ENCODE measurements around the gene DSCAM. TPM values are rescaled to one million over a fixed set of nuclear protein-coding genes. Genes with fewer than 3 reads are reported as not detected.

Gene DSCAM
- total RNA-seq, 1 experiment from 2014 or later: not detected

DNA sequence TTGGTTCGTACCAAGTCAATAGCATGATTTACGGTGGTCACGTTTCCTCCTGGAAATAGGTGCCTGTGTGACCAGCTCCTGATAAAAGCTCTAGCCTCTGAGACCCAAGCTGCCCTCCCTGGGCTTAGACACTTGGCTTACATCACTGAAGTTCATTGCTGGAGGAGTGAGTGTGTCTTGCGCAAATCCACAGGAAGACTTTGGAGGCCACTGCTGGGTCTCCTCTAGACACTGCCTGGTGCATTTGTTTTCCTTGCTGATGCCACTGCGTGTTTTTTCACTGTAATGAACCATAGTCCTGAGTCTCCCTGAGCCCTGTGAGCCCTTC is 230.6 kb downstream of the DSCAM start:
- BruUV-seq (replicated peaks): no TSS peak
- no peaks in the 10 kb centered on the region for H3K4me1 ChIP-seq (ENCODE audit: control insufficient read depth in 1 of 2, insufficient read depth in 2 of 2, low read length in 2 of 2)

More for the DNA sequence above, 230.6 kb downstream of the DSCAM start:
- Histone ChIP-seq H3K9me3 (ENCODE audit: control insufficient read depth in 1 of 2, insufficient read depth in 1 of 2, low read depth in 1 of 2, low read length in 2 of 2) (peaks cover 5 to 47% of the 10 kb centered on the region in 2 experiments; a peak in 2 of 4 replicates), H3K4me3 (replicated peaks in 1 of 2; ENCODE audit: low read depth in 1 of 2, low read length in 2 of 2) (no peak overlapping the region), H3K36me3 (ENCODE audit: control insufficient read depth in 1 of 2, insufficient read depth in 2 of 2, low read length in 2 of 2) (no peaks in the 10 kb centered on the region), H3K27me3 (ENCODE audit: insufficient read depth, low read length) (no peaks in the 10 kb centered on the region), H4K20me1 (ENCODE audit: insufficient read depth) (no peaks in the 10 kb centered on the region), H3K79me2 (ENCODE audit: insufficient read depth, low read length) (no peaks in the 10 kb centered on the region), H3K27ac (ENCODE audit: low read depth, low read length) (no peak overlapping the region), H2AFZ (ENCODE audit: low read depth, low read length, poor library complexity, severe bottlenecking) (no peak overlapping the region), H3K9me2 (ENCODE audit: insufficient read depth) (no peaks in the 10 kb centered on the region), H3K4me2 (ENCODE audit: low read length) (no peak overlapping the region), H3K9ac (ENCODE audit: low read length) (no peak overlapping the region)
- intact Hi-C loops (cut with micrococcal nuclease): no loop called here
- ChIA-PET POLR2A (no interaction called here), RAD21 (ENCODE audit: low non-redundant PET in 1 of 2, low total read pairs in 2 of 2, uncharacterized antibody in 2 of 2, unreplicated experiment in 2 of 2) (no interaction called here), CTCF (no interaction called here)
- TF ChIP-seq, protein P1, sequence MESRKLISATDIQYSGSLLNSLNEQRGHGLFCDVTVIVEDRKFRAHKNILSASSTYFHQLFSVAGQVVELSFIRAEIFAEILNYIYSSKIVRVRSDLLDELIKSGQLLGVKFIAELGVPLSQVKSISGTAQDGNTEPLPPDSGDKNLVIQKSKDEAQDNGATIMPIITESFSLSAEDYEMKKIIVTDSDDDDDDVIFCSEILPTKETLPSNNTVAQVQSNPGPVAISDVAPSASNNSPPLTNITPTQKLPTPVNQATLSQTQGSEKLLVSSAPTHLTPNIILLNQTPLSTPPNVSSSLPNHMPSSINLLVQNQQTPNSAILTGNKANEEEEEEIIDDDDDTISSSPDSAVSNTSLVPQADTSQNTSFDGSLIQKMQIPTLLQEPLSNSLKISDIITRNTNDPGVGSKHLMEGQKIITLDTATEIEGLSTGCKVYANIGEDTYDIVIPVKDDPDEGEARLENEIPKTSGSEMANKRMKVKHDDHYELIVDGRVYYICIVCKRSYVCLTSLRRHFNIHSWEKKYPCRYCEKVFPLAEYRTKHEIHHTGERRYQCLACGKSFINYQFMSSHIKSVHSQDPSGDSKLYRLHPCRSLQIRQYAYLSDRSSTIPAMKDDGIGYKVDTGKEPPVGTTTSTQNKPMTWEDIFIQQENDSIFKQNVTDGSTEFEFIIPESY (IDR thresholded peaks at IDR 0.05; ENCODE audit: extremely low read depth, insufficient replicate concordance, low read length): no peak
- TF ChIP-seq ZNF274 (IDR thresholded peaks at IDR 0.05; ENCODE audit: low read depth, low read length): no peak
- no peak for TF ChIP-seq TCF7L2 (IDR thresholded peaks at IDR 0.05; ENCODE audit: borderline replicate concordance, extremely low read depth, insufficient read depth, insufficient read length)
- TF ChIP-seq, protein P2, sequence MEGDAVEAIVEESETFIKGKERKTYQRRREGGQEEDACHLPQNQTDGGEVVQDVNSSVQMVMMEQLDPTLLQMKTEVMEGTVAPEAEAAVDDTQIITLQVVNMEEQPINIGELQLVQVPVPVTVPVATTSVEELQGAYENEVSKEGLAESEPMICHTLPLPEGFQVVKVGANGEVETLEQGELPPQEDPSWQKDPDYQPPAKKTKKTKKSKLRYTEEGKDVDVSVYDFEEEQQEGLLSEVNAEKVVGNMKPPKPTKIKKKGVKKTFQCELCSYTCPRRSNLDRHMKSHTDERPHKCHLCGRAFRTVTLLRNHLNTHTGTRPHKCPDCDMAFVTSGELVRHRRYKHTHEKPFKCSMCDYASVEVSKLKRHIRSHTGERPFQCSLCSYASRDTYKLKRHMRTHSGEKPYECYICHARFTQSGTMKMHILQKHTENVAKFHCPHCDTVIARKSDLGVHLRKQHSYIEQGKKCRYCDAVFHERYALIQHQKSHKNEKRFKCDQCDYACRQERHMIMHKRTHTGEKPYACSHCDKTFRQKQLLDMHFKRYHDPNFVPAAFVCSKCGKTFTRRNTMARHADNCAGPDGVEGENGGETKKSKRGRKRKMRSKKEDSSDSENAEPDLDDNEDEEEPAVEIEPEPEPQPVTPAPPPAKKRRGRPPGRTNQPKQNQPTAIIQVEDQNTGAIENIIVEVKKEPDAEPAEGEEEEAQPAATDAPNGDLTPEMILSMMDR (IDR thresholded peaks at IDR 0.05 in 2 of 3, conservative IDR thresholded peaks at IDR 0.05 in 1 of 3; ENCODE audit: borderline replicate concordance in 1 of 3, insufficient read depth in 1 of 3, low read depth in 2 of 3, low read length in 2 of 3): no peak
- TF ChIP-seq ELF1 (IDR thresholded peaks at IDR 0.05; ENCODE audit: borderline replicate concordance, low read depth): no peak
- TF ChIP-seq EZH2phosphoT487 (IDR thresholded peaks at IDR 0.05; ENCODE audit: borderline replicate concordance): no peak
- TF ChIP-seq EGR1 (IDR thresholded peaks at IDR 0.05; ENCODE audit: low read depth): no peak
- no peak for TF ChIP-seq SRF (IDR thresholded peaks at IDR 0.05; ENCODE audit: low read depth)
- TF ChIP-seq YY1 (IDR thresholded peaks at IDR 0.05; ENCODE audit: extremely low read depth, insufficient replicate concordance, low read depth, low read length): no peak
- TF ChIP-seq, protein P3, sequence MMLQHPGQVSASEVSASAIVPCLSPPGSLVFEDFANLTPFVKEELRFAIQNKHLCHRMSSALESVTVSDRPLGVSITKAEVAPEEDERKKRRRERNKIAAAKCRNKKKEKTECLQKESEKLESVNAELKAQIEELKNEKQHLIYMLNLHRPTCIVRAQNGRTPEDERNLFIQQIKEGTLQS (IDR thresholded peaks at IDR 0.05): no peak
- ATAC-seq (no peak), DNase-seq (ENCODE audit: low read depth, low spot score) (no peak)

Measured in HCT116 (cell line).